HEK293T (cell line): ENCODE results near the gene SPSB1.

Source experiments
- CTCF ChIA-PET: fragments of 350-600 bp; formaldehyde crosslinking; extraction: SDS; loops from one replicate; lab custom pipeline; 2021; ENCODE audit warnings: antibody characterized with exemption, inconsistent platforms; lab: Yijun Ruan, JAX
- POLR2A ChIA-PET: fragments of 350-600 bp; formaldehyde crosslinking; extraction: SDS; loops from one replicate; lab custom pipeline; 2020; ENCODE audit warnings: antibody characterized with exemption, inconsistent platforms; lab: Yijun Ruan, JAX
- DNase-seq: peaks from one replicate; pipeline ENCODE4 v3.0.0; 2012; ENCODE audit warnings: mixed read lengths; ENCODE audit errors: extremely low spot score
- ARNT ChIP-seq: fragments of 450-650 bp; IDR thresholded peaks from 2 replicates; pipeline ENCODE4 v1.6.1; 2017; ENCODE audit warnings: mild to moderate bottlenecking
- BHLHE40 ChIP-seq: fragments of 450-650 bp; IDR thresholded peaks from 2 replicates; pipeline ENCODE4 v1.6.1; 2016; ENCODE audit warnings: mild to moderate bottlenecking, moderate library complexity, borderline replicate concordance
- CTBP1 ChIP-seq: fragments of 450-650 bp; IDR thresholded peaks from 2 replicates; pipeline ENCODE4 v1.6.1; 2016; ENCODE audit warnings: borderline replicate concordance
- ELF4 ChIP-seq: fragments of 450-650 bp; IDR thresholded peaks from 2 replicates; pipeline ENCODE4 v1.6.1; 2017; ENCODE audit warnings: antibody characterized with exemption
- FOXA1 ChIP-seq: fragments of 450-650 bp; IDR thresholded peaks from 2 replicates; pipeline ENCODE4 v1.6.1; 2016; ENCODE audit warnings: mild to moderate bottlenecking
- FOXK2 ChIP-seq: fragments of 450-650 bp; IDR thresholded peaks from 2 replicates; pipeline ENCODE4 v1.6.1; 2016; ENCODE audit warnings: mild to moderate bottlenecking
- FOXM1 ChIP-seq: fragments of 450-650 bp; IDR thresholded peaks from 2 replicates; pipeline ENCODE4 v1.6.1; 2017; ENCODE audit warnings: mild to moderate bottlenecking, borderline replicate concordance
- HDGF ChIP-seq: fragments of 450-650 bp; IDR thresholded peaks from 2 replicates; pipeline ENCODE4 v1.6.1; 2017; ENCODE audit warnings: antibody characterized with exemption, borderline replicate concordance
- L3MBTL2 ChIP-seq: fragments of 450-650 bp; conservative IDR thresholded peaks from 2 replicates; pipeline ENCODE4 v1.6.1; 2016; ENCODE audit warnings: mild to moderate bottlenecking
- LEF1 ChIP-seq: fragments of 450-650 bp; IDR thresholded peaks from 2 replicates; pipeline ENCODE4 v1.6.1; 2017; ENCODE audit warnings: mild to moderate bottlenecking, borderline replicate concordance
- NFRKB ChIP-seq: fragments of 450-650 bp; IDR thresholded peaks from 2 replicates; pipeline ENCODE4 v1.6.1; 2016; ENCODE audit warnings: mild to moderate bottlenecking, moderate library complexity
- PKNOX1 ChIP-seq: fragments of 450-650 bp; IDR thresholded peaks from 2 replicates; pipeline ENCODE4 v1.6.1; 2016
- SP1 ChIP-seq: fragments of 450-650 bp; IDR thresholded peaks from 2 replicates; pipeline ENCODE4 v1.6.1; 2017
- SUZ12 ChIP-seq: fragments of 450-650 bp; IDR thresholded peaks from 2 replicates; pipeline ENCODE4 v1.6.1; 2016; ENCODE audit warnings: mild to moderate bottlenecking
- TARDBP ChIP-seq: fragments of 450-650 bp; IDR thresholded peaks from 2 replicates; pipeline ENCODE4 v1.6.1; 2016
- ZNF384 ChIP-seq: fragments of 450-650 bp; IDR thresholded peaks from 2 replicates; pipeline ENCODE4 v1.6.1; 2016

SPSB1 gene

DNA sequence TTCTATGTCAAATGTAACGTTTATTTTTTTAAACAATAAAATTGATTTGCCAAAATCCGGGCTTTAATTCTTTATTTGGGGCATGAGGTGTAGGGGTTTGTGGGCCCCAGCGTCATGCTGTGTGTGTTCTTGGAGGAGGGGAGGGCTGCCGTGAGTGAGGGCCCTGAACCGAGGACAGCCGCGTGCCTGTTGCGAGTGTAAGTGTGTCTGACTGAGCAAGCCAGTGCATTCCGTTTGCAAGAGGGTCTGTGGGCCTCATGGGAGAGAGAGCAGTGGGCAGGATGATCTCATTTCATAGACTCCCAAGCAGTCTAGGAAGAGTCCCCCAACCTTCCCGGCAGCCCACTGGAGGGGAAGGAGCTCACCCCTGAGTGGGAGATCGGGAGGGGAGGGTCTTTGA lies 21.4 kb upstream of the SPSB1 start:
- no peak for TF ChIP-seq LEF1
- no peak for TF ChIP-seq CTBP1
- TF ChIP-seq SP1, result no peak
- no peak for TF ChIP-seq L3MBTL2
- no peak for TF ChIP-seq ARNT
- no peak for TF ChIP-seq NFRKB
- TF ChIP-seq FOXA1, result no peak
- TF ChIP-seq HDGF, result no peak
- no peak for TF ChIP-seq SUZ12
- no peak for TF ChIP-seq TARDBP
- TF ChIP-seq ZNF384, result no peak
- no peak for TF ChIP-seq PKNOX1
- no peak for TF ChIP-seq BHLHE40
- no peak for TF ChIP-seq FOXM1
- TF ChIP-seq ELF4, result no peak
- TF ChIP-seq FOXK2, result no peak
- ChIA-PET CTCF (no interaction called here), POLR2A (no interaction called here)
- no peak for DNase-seq

GRCh38 chr1:9271861-9272595 lies 20.7 kb upstream of the SPSB1 start:
- CTCF ChIA-PET, result no interaction called here
- TF ChIP-seq PKNOX1 (no peak), FOXM1 (no peak), BHLHE40 (no peak), FOXK2 (no peak), SP1 (no peak), HDGF (no peak), NFRKB (no peak), L3MBTL2 (no peak), CTBP1 (no peak), LEF1 (no peak), FOXA1 (no peak), ZNF384 (no peak)
- no peak for DNase-seq
- POLR2A ChIA-PET, result no interaction called here

- TF ChIP-seq TARDBP, result no peak
- TF ChIP-seq CTBP1, result no peak
- no peak for TF ChIP-seq PKNOX1
- no peak for TF ChIP-seq BHLHE40
- no peak for TF ChIP-seq ARNT
- TF ChIP-seq FOXA1, result no peak
- TF ChIP-seq HDGF, result no peak
- TF ChIP-seq SP1, result no peak
- TF ChIP-seq SUZ12, result no peak
- CTCF ChIA-PET, result no interaction called here
- no peak for DNase-seq
- POLR2A ChIA-PET, result no interaction called here
These were observed 19.5 kb upstream of the SPSB1 start for GRCh38 chr1:9273177-9273576.

DNA sequence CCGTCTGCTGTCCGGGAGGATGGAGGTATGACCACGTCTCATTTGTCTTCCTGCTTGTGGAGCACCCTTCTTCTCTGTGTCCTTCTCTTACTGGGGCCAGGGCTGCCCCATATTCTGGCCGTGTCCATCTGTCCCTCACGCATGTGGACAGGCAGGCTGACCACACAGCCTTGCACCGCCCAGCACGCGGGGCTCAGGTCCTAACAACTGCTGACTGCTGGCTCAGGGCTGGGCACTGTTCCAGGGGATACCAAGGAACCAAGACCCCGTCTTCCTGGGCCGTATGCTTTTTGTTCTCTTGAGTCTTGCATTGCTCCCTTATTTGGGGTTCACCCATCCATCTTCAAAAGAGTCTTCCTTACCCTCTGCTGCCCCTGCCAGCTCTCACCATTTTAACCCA lies 17.5 kb upstream of the SPSB1 start:
- TF ChIP-seq TARDBP, result no peak
- no peak for TF ChIP-seq BHLHE40
- TF ChIP-seq ZNF384, result no peak
- no peak for TF ChIP-seq PKNOX1
- no peak for TF ChIP-seq SUZ12
- no peak for TF ChIP-seq LEF1
- TF ChIP-seq ELF4, result no peak
- no peak for TF ChIP-seq HDGF
- no peak for TF ChIP-seq NFRKB
- no peak for TF ChIP-seq L3MBTL2
- no peak for TF ChIP-seq FOXM1
- no peak for TF ChIP-seq ARNT
- TF ChIP-seq CTBP1, result no peak
- TF ChIP-seq FOXK2, result no peak
- TF ChIP-seq SP1, result no peak
- no peak for TF ChIP-seq FOXA1
- DNase-seq, result no peak
- CTCF ChIA-PET, result interaction anchor here (0.5 to 1.5 kb wide), 3 partner anchors 14 to 181 kb away, joined by 3 to 6 read pairs (median 3); no protein-coding TSS in a partner anchor
- POLR2A ChIA-PET, result no interaction called here

DNA sequence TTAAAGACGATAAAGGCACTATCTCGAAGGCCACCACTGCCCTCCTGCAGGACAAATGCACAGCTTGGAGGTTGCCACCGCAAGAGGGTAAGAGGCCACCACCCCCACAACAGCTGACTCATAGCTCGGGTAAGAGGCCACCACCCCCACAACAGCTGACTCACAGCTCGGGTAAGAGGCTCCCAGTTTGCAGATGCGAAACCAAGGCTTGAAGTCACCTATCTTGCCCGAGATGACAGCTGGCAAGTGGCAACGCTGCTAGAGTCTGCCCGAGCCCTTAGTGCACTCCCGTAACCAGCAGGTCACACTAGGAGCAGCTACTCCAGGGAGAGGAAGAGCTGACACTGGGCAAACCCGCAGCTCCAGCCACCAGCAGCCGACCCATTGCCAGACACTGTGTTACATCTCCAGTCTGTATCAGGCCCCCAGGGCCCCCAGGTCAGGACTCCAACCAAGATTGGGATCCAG lies 17.1 kb upstream of the SPSB1 start:
- CTCF ChIA-PET, result interaction anchor here (0.5 to 1.5 kb wide), 3 partner anchors 13 to 181 kb away, joined by 3 to 6 read pairs (median 3); no protein-coding TSS in a partner anchor
- TF ChIP-seq PKNOX1 (no peak), L3MBTL2 (no peak), SUZ12 (no peak), SP1 (no peak), BHLHE40 (no peak)
- DNase-seq, result no peak
- POLR2A ChIA-PET, result no interaction called here
